Uterus (tissue), 2 donors: ENCODE data around the gene CERS6.

Experiments used
- POLR2A ChIP-seq, 2 donors: fragments of 450-650 bp; IDR thresholded peaks; one replicate each; pipeline ENCODE4 v1.6.1; 2016; ENCODE audit warnings: antibody characterized with exemption in 2 of 2, mild to moderate bottlenecking in 1 of 2, moderate library complexity in 1 of 2
- TF ChIP-seq, protein P1 (sequence below), 4 experiments: fragments of 200-600 bp in 2 of 4; fragments of 450-650 bp in 2 of 4; sonication (generic) in 2 of 4; IDR thresholded peaks; one replicate each; pipeline ENCODE4 v1.5.1; 2016 to 2019; ENCODE audit warnings: antibody characterized with exemption in 4 of 4, mild to moderate bottlenecking in 2 of 4, moderate library complexity in 1 of 4

DNA sequence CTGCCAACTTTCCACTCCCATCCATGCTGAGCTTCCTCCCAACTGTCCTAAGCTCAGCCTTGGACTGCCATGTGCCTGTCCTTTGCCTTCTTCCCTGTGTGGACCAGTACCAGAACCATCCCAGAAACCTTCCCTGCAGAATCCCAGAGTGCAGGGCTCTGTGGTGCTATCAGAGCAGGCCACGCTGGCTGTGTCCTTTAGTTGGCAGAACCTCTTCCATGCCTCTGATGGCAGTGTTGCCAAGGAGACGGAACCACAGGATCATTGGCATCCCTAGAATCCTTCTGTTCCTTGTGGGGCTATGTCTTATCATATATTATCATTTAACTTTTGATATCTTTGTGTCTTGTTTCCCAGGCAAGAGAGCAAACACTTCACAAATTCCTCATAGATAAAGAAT lies 273.4 kb downstream of the CERS6 start:
- TF ChIP-seq, protein P1, sequence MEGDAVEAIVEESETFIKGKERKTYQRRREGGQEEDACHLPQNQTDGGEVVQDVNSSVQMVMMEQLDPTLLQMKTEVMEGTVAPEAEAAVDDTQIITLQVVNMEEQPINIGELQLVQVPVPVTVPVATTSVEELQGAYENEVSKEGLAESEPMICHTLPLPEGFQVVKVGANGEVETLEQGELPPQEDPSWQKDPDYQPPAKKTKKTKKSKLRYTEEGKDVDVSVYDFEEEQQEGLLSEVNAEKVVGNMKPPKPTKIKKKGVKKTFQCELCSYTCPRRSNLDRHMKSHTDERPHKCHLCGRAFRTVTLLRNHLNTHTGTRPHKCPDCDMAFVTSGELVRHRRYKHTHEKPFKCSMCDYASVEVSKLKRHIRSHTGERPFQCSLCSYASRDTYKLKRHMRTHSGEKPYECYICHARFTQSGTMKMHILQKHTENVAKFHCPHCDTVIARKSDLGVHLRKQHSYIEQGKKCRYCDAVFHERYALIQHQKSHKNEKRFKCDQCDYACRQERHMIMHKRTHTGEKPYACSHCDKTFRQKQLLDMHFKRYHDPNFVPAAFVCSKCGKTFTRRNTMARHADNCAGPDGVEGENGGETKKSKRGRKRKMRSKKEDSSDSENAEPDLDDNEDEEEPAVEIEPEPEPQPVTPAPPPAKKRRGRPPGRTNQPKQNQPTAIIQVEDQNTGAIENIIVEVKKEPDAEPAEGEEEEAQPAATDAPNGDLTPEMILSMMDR (IDR thresholded peaks at IDR 0.05), result no peak
- TF ChIP-seq POLR2A (IDR thresholded peaks at IDR 0.05), result no peak
